ENCODE results near the gene PHETA1. TPM values are rescaled to one million over a fixed set of nuclear protein-coding genes. Genes with fewer than 3 reads are reported as not detected.
"Not testable (repeated sequence)": the region's sequence is repeated elsewhere in the genome, so short reads cannot be mapped to it uniquely, and the experiment has no call there.

The PHETA1 gene
- total RNA-seq, 1 experiment from 2014 or later = 26.2 TPM

- CTCF ChIA-PET = interaction anchor here (0.6 kb wide), 1 partner anchor 58 kb away, joined by 7 read pairs; no protein-coding TSS in a partner anchor
- no peaks in the 10 kb centered on the region for H3K4me1 ChIP-seq (replicated peaks; ENCODE audit: insufficient read depth)
- no peaks in the 10 kb centered on the region for H3K79me2 ChIP-seq (ENCODE audit: low read depth)
- no peak overlapping the region for H3K4me3 ChIP-seq
- no peak overlapping the region for H3K27ac ChIP-seq
- H3F3A ChIP-seq (ENCODE audit: insufficient read depth, low read depth) = peaks cover 4% of the 10 kb centered on the region; the same call in 1 of the 2 replicates
- no peaks in the 10 kb centered on the region for H4K20me1 ChIP-seq (ENCODE audit: insufficient read depth)
- H3K9me2 ChIP-seq (ENCODE audit: insufficient read depth) = no peaks in the 10 kb centered on the region
- no peaks in the 10 kb centered on the region for H3K27me3 ChIP-seq (ENCODE audit: insufficient read depth, low read depth)
- H2AFZ ChIP-seq = no peak overlapping the region
- intact Hi-C loops (cut with micrococcal nuclease; ENCODE audit: unreplicated experiment) = no loop called here
- TF ChIP-seq EZH2 (IDR thresholded peaks at IDR 0.05; ENCODE audit: low read depth) (no peak), CTCF (conservative IDR thresholded peaks at IDR 0.05) (no peak)
- POLR2A ChIA-PET (ENCODE audit: unreplicated experiment) = no interaction called here
- H3K36me3 ChIP-seq (ENCODE audit: low read depth) = no peaks in the 10 kb centered on the region
- H3K9me3 ChIP-seq (ENCODE audit: insufficient read depth, low read depth) = no peaks in the 10 kb centered on the region
- no peak overlapping the region for H3K4me2 ChIP-seq
- DNase-seq = no peak
- no TSS peak for BruUV-seq (replicated peaks)
Measured at GRCh38 chr12:111337371-111337770, 31.5 kb downstream of the PHETA1 start.

- H4K20me1 ChIP-seq (ENCODE audit: insufficient read depth); DNase-seq; H3K9me3 ChIP-seq (ENCODE audit: insufficient read depth, low read depth); POLR2A ChIA-PET (ENCODE audit: unreplicated experiment); H3K27ac ChIP-seq; H3K4me3 ChIP-seq; H2AFZ ChIP-seq; H3K27me3 ChIP-seq (ENCODE audit: insufficient read depth, low read depth); H3K36me3 ChIP-seq (ENCODE audit: low read depth); H3K79me2 ChIP-seq (ENCODE audit: low read depth); H3K4me2 ChIP-seq; intact Hi-C loops (cut with micrococcal nuclease; ENCODE audit: unreplicated experiment); H3K4me1 ChIP-seq (replicated peaks; ENCODE audit: insufficient read depth); BruUV-seq (replicated peaks); H3K9me2 ChIP-seq (ENCODE audit: insufficient read depth); H3F3A ChIP-seq (ENCODE audit: insufficient read depth, low read depth); CTCF ChIA-PET: not testable (repeated sequence)
Measured at GRCh38 chr12:111336411-111336810, 32.5 kb downstream of the PHETA1 start.

- H3K9me3 ChIP-seq (ENCODE audit: insufficient read depth, low read depth) = no peaks in the 10 kb centered on the region
- no peaks in the 10 kb centered on the region for H3K4me1 ChIP-seq (replicated peaks; ENCODE audit: insufficient read depth)
- H3K4me3 ChIP-seq = no peak overlapping the region
- intact Hi-C loops (cut with micrococcal nuclease; ENCODE audit: unreplicated experiment) = no loop called here
- TF ChIP-seq EZH2 (IDR thresholded peaks at IDR 0.05; ENCODE audit: low read depth) (no peak), CTCF (conservative IDR thresholded peaks at IDR 0.05) (no peak)
- H3K4me2 ChIP-seq = no peak overlapping the region
- ChIA-PET POLR2A (ENCODE audit: unreplicated experiment) (no interaction called here), CTCF (no interaction called here)
- no peaks in the 10 kb centered on the region for H3K36me3 ChIP-seq (ENCODE audit: low read depth)
- H3K9me2 ChIP-seq (ENCODE audit: insufficient read depth) = no peaks in the 10 kb centered on the region
- no peaks in the 10 kb centered on the region for H3K79me2 ChIP-seq (ENCODE audit: low read depth)
- H3K27ac ChIP-seq = no peak overlapping the region
- peaks cover 4% of the 10 kb centered on the region; the same call in 1 of the 2 replicates for H3F3A ChIP-seq (ENCODE audit: insufficient read depth, low read depth)
- no peaks in the 10 kb centered on the region for H4K20me1 ChIP-seq (ENCODE audit: insufficient read depth)
- DNase-seq = no peak
- no peaks in the 10 kb centered on the region for H3K27me3 ChIP-seq (ENCODE audit: insufficient read depth, low read depth)
- H2AFZ ChIP-seq = no peak overlapping the region
- no TSS peak for BruUV-seq (replicated peaks)
Measured at GRCh38 chr12:111335811-111336210, 33.1 kb downstream of the PHETA1 start.

GRCh38 chr12:111335301-111335700 is 33.6 kb downstream of the PHETA1 start:
- H3K4me1 ChIP-seq (replicated peaks; ENCODE audit: insufficient read depth); intact Hi-C loops (cut with micrococcal nuclease; ENCODE audit: unreplicated experiment); H3K27me3 ChIP-seq (ENCODE audit: insufficient read depth, low read depth); H4K20me1 ChIP-seq (ENCODE audit: insufficient read depth); H3K79me2 ChIP-seq (ENCODE audit: low read depth); H3K9me3 ChIP-seq (ENCODE audit: insufficient read depth, low read depth); BruUV-seq (replicated peaks); H3K4me2 ChIP-seq; CTCF ChIA-PET; POLR2A ChIA-PET (ENCODE audit: unreplicated experiment); H3K9me2 ChIP-seq (ENCODE audit: insufficient read depth); H2AFZ ChIP-seq; H3F3A ChIP-seq (ENCODE audit: insufficient read depth, low read depth); DNase-seq; H3K4me3 ChIP-seq; H3K36me3 ChIP-seq (ENCODE audit: low read depth); H3K27ac ChIP-seq: not testable (repeated sequence)

Data from PC-9 (cell line).